Panc1 (cell line): Measurements from ENCODE around the gene TRIM17.

Experiments used
- POLR2AphosphoS5 ChIP-seq: IDR thresholded peaks from 2 replicates; pipeline ENCODE4 v1.6.1; 2012; ENCODE audit warnings: mild to moderate bottlenecking, low read depth, low read length, moderate library complexity
- REST ChIP-seq, 2 experiments: IDR thresholded peaks; 2 replicates each; pipeline ENCODE4 v1.6.1; 2011 to 2012; ENCODE audit warnings: low read depth in 2 of 2, control low read depth in 1 of 2, low read length in 1 of 2, mild to moderate bottlenecking in 1 of 2, moderate library complexity in 1 of 2; ENCODE audit not compliant: insufficient read depth in 1 of 2
- TCF7L2 ChIP-seq: IDR thresholded peaks from 2 replicates; pipeline ENCODE4 v1.6.1; 2011; ENCODE audit warnings: mild to moderate bottlenecking, low read depth, low read length, inconsistent platforms
- TF ChIP-seq, protein P1 (sequence below): fragments of 450-650 bp; IDR thresholded peaks from 2 replicates; pipeline ENCODE4 v1.5.1; 2017; ENCODE audit warnings: mild to moderate bottlenecking

- TF ChIP-seq, protein P1, sequence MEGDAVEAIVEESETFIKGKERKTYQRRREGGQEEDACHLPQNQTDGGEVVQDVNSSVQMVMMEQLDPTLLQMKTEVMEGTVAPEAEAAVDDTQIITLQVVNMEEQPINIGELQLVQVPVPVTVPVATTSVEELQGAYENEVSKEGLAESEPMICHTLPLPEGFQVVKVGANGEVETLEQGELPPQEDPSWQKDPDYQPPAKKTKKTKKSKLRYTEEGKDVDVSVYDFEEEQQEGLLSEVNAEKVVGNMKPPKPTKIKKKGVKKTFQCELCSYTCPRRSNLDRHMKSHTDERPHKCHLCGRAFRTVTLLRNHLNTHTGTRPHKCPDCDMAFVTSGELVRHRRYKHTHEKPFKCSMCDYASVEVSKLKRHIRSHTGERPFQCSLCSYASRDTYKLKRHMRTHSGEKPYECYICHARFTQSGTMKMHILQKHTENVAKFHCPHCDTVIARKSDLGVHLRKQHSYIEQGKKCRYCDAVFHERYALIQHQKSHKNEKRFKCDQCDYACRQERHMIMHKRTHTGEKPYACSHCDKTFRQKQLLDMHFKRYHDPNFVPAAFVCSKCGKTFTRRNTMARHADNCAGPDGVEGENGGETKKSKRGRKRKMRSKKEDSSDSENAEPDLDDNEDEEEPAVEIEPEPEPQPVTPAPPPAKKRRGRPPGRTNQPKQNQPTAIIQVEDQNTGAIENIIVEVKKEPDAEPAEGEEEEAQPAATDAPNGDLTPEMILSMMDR, result no peak
- TF ChIP-seq REST (IDR thresholded peaks at IDR 0.05; ENCODE audit: insufficient read depth in 1 of 2, low read depth in 2 of 2, low read length in 1 of 2), result no peak
- TF ChIP-seq POLR2AphosphoS5, result no peak
- TF ChIP-seq TCF7L2, result no peak
Observed at GRCh38 chr1:228408041-228408868, 8.4 kb downstream of the TRIM17 start.
